Pancreas (tissue), 10 donors: Measurements from ENCODE around the gene MBD3. TPM values are rescaled to one million over a fixed set of nuclear protein-coding genes. Genes with fewer than 3 reads are reported as not detected.

Source experiments
- ATAC-seq, 4 donors: fragments of 200-7000 bp; cut with Tn5 transposase; one replicate each; pipeline versions ENCODE4 v1.8.0 to v1.9.1; 2020; ENCODE audit warnings: mild to moderate bottlenecking in 4 of 4, moderate library complexity in 4 of 4
- DNase-seq, 6 donors: peaks; one replicate each; pipeline ENCODE4 v3.0.0-alpha.2; 2020
- FAIRE-seq: peaks from 2 replicates; lab custom pipeline; 2012; peaks lifted over from hg19 to GRCh38; lab: Jason Lieb, UNC
- H3K27ac ChIP-seq, 4 donors: fragments of 200-600 bp; sonication (generic); 1 replicate in 3 of 4; 2 replicates in 1 of 4; pipeline versions ENCODE4 v1.5.0 to v1.8.0; 2020
- H3K27me3 ChIP-seq, 4 donors: fragments of 200-600 bp; one replicate each; pipeline ENCODE4 v1.8.0; 2021
- H3K36me3 ChIP-seq, 3 donors: fragments of 200-600 bp; sonication (generic) in 1 of 3; one replicate each; pipeline versions ENCODE4 v1.5.0 to v1.8.0; 2020 to 2021
- H3K4me1 ChIP-seq, 3 donors: fragments of 200-600 bp; one replicate each; pipeline ENCODE4 v1.8.0; 2021
- H3K4me3 ChIP-seq, 4 donors: fragments of 200-600 bp; sonication (generic) in 2 of 4; one replicate each; pipeline versions ENCODE4 v1.5.0 to v1.8.0; 2020 to 2021
- H3K9me3 ChIP-seq, 4 donors: fragments of 200-600 bp; one replicate each; pipeline ENCODE4 v1.8.0; 2021
- CTCF ChIP-seq, 4 donors: fragments of 200-600 bp; sonication (generic) in 3 of 4; IDR thresholded peaks; one replicate each; pipeline versions ENCODE4 v1.5.0 to v1.8.0; 2021; ENCODE audit warnings: antibody characterized with exemption in 4 of 4
- WGBS, 2 donors: extraction: QIAGEN DNeasy Blood & Tissue Kit; methylation state at CpG; one replicate each; pipeline ENCODE4 v1.1.7; 2013; 5-methylcytosine and 5-hydroxymethylcytosine counted together
- intact Hi-C, 3 donors: fragments of 100-400 bp; cut with DNase I; formaldehyde crosslinking; loops; one replicate each; pipeline versions ENCODE4 v1.11.1 to v1.14.2; 2022
- polyA plus RNA-seq, 2 donors: library from polyadenylated mRNA; stranded (reverse); fragments of 200-250 nt; gene quantifications; one replicate each; pipeline ENCODE4 v1.2.3, GENCODE V29; 2013
- total RNA-seq, 6 donors: library from RNA; stranded (reverse); fragmentation: NEBNext Ultra II Directional in 4 of 6; extraction: Animal tissue kit (Norgen Biotek cat#: 25700) in 4 of 6; gene quantifications; one replicate each; pipeline versions ENCODE4 v1.2.1 to v1.2.4, GENCODE V29; 2021 to 2023
- donor health status: healthy with polysubstance abuse.
- donor health status: DM: no; HTN: no; CAD: no; lungs with moderate emphysema.
- donor health status: DM: no; HTN: no; CAD: no.
- donor health status: control.
- donor health status: control.
- donor health status: Bipolar disorder and iron deficiency.
- donor health status: DM: yes; HTN: yes; CAD: no.
- donor health status: DM: no; HTN: no; CAD: no.
- donor health status: DM: no; HTN: no; CAD: no.
- donor health status: DM: yes; HTN: yes; CAD: no.

The MBD3 gene
- total and polyA plus RNA-seq, 8 donors, result 17.4 to 113 (median 30.2) TPM

- ATAC-seq, result no peak
- Histone ChIP-seq H3K27me3 (no peaks in the 10 kb centered on the region), H3K27ac (no peak overlapping the region), H3K4me3 (no peak overlapping the region), H3K4me1 (no peaks in the 10 kb centered on the region), H3K36me3 (peaks cover 3 to 23% (median 7%) of the 10 kb centered on the region in 3 donors), H3K9me3 (no peaks in the 10 kb centered on the region)
- WGBS, 2 donors, result 83 to 92% methylated on average over 10 to 13 of the region's 13 CpGs
- TF ChIP-seq CTCF (IDR thresholded peaks at IDR 0.05), result no peak
- intact Hi-C loops, result no loop called here
- no peak for FAIRE-seq
- DNase-seq, result peak in 1 of 6 donors; percentile 72
Observed at GRCh38 chr19:1585243-1585580, 7.5 kb downstream of the MBD3 start.

GRCh38 chr19:1584500-1585242, 8.0 kb downstream of the MBD3 start:
- WGBS, 2 donors, result 93 to 95% methylated on average over 60 to 87 of the region's 87 CpGs
- ATAC-seq, result no peak

GRCh38 chr19:1582201-1582600, 10.5 kb downstream of the MBD3 start:
- DNase-seq (no peak), ATAC-seq (no peak), FAIRE-seq (no peak)
- H3K27ac ChIP-seq, result no peak overlapping the region
- no peaks in the 10 kb centered on the region for H3K27me3 ChIP-seq
- intact Hi-C loops, result no loop called here
- WGBS, 2 donors, result 75 to 76% methylated on average over 9 of the region's 9 CpGs
- H3K4me1 ChIP-seq, result no peaks in the 10 kb centered on the region
- no peak overlapping the region for H3K4me3 ChIP-seq
- peaks cover 3 to 28% (median 16%) of the 10 kb centered on the region in 3 donors for H3K36me3 ChIP-seq
- H3K9me3 ChIP-seq, result no peaks in the 10 kb centered on the region
- no peak for TF ChIP-seq CTCF (IDR thresholded peaks at IDR 0.05)

More at GRCh38 chr19:1584500-1585242, 8.0 kb downstream of the MBD3 start:
- Histone ChIP-seq H3K4me3 (no peak overlapping the region), H3K27ac (no peak overlapping the region), H3K9me3 (no peaks in the 10 kb centered on the region), H3K4me1 (no peaks in the 10 kb centered on the region), H3K36me3 (peaks cover 3 to 23% (median 9%) of the 10 kb centered on the region in 3 donors), H3K27me3 (no peaks in the 10 kb centered on the region)
- DNase-seq (peak in 1 of 6 donors; percentile 69), FAIRE-seq (no peak)
- TF ChIP-seq CTCF (IDR thresholded peaks at IDR 0.05), result no peak
- intact Hi-C loops, result no loop called here

- Histone ChIP-seq H3K27me3 (no peaks in the 10 kb centered on the region), H3K27ac (no peak overlapping the region), H3K9me3 (no peaks in the 10 kb centered on the region), H3K4me1 (no peaks in the 10 kb centered on the region), H3K4me3 (no peak overlapping the region), H3K36me3 (peaks cover 3 to 28% (median 16%) of the 10 kb centered on the region in 3 donors)
- TF ChIP-seq CTCF (IDR thresholded peaks at IDR 0.05), result no peak
- WGBS, 2 donors, result 92 to 95% methylated on average over 22 of the region's 22 CpGs
- ATAC-seq, result no peak
- FAIRE-seq, result no peak
- intact Hi-C loops, result no loop called here
- no peak for DNase-seq
Observed at GRCh38 chr19:1580957-1581356, 11.7 kb downstream of the MBD3 start.

GRCh38 chr19:1580382-1580781, 12.3 kb downstream of the MBD3 start:
- FAIRE-seq (no peak), DNase-seq (no peak), ATAC-seq (no peak)
- H3K4me3 ChIP-seq, result no peak overlapping the region
- H3K4me1 ChIP-seq, result no peaks in the 10 kb centered on the region
- no peak for TF ChIP-seq CTCF (IDR thresholded peaks at IDR 0.05)
- H3K36me3 ChIP-seq, result peaks cover 3 to 28% (median 16%) of the 10 kb centered on the region in 3 donors
- intact Hi-C loops, result no loop called here
- 93% methylated on average over 20 of the region's 20 CpGs for WGBS, 2 donors
- no peaks in the 10 kb centered on the region for H3K27me3 ChIP-seq
- H3K9me3 ChIP-seq, result no peaks in the 10 kb centered on the region
- H3K27ac ChIP-seq, result no peak overlapping the region
